GM23338 (cell line): Measurements from ENCODE around the gene BANF1. TPM values are rescaled to one million over a fixed set of nuclear protein-coding genes. Genes with fewer than 3 reads are reported as not detected.

Source experiments
- ATAC-seq: fragments of 200-7000 bp; cut with Tn5 transposase; 3 replicates; pipeline ENCODE4 v1.9.1; 2020
- DNase-seq: peaks from one replicate; pipeline ENCODE4 v3.0.0-alpha.2; 2015; ENCODE audit warnings: low spot score
- H2AFZ ChIP-seq: fragments of 200-600 bp; sonication (generic); 2 replicates; pipeline ENCODE4 v1.8.0; 2016; ENCODE audit warnings: antibody characterized with exemption, mild to moderate bottlenecking, moderate library complexity
- H3F3A ChIP-seq: fragments of 200-600 bp; sonication (generic); replicated peaks from 2 replicates; pipeline ENCODE4 v1.8.0; 2017; ENCODE audit warnings: antibody characterized with exemption, mixed run types, low read depth
- H3K27ac ChIP-seq: fragments of 200-600 bp; sonication (generic); 2 replicates; pipeline ENCODE4 v1.6.1; 2016; ENCODE audit warnings: low read depth
- H3K27me3 ChIP-seq: fragments of 200-600 bp; sonication (generic); 2 replicates; pipeline ENCODE4 v1.8.0; 2016; ENCODE audit warnings: mild to moderate bottlenecking, mixed run types, moderate library complexity; ENCODE audit not compliant: insufficient read depth
- H3K36me3 ChIP-seq: fragments of 200-600 bp; sonication (generic); 2 replicates; pipeline ENCODE4 v1.8.0; 2016; ENCODE audit warnings: mild to moderate bottlenecking; ENCODE audit not compliant: insufficient read depth
- H3K4me1 ChIP-seq: fragments of 200-600 bp; sonication (generic); 2 replicates; pipeline ENCODE4 v1.8.0; 2016; ENCODE audit warnings: mild to moderate bottlenecking, moderate library complexity; ENCODE audit not compliant: insufficient read depth
- H3K4me2 ChIP-seq: fragments of 200-600 bp; sonication (generic); 2 replicates; pipeline ENCODE4 v1.7.1; 2017; ENCODE audit warnings: mixed run types
- H3K4me3 ChIP-seq: fragments of 200-600 bp; sonication (generic); 2 replicates; pipeline ENCODE4 v1.6.1; 2016; ENCODE audit warnings: mixed run types
- H3K79me2 ChIP-seq: fragments of 200-600 bp; sonication (generic); replicated peaks from 2 replicates; pipeline ENCODE4 v1.8.0; 2017; ENCODE audit warnings: mild to moderate bottlenecking; ENCODE audit not compliant: insufficient read depth
- H3K9me2 ChIP-seq: fragments of 200-600 bp; sonication (generic); 2 replicates; pipeline ENCODE4 v1.8.0; 2017; ENCODE audit not compliant: insufficient read depth
- H4K20me1 ChIP-seq: fragments of 200-600 bp; sonication (generic); replicated peaks from 2 replicates; pipeline ENCODE4 v1.8.0; 2017; ENCODE audit warnings: mild to moderate bottlenecking; ENCODE audit not compliant: insufficient read depth
- H3K27ac Mint-ChIP-seq: 2 replicates; pipeline ENCODE4 v1.8.0; 2020; ENCODE audit warnings: inconsistent platforms, mild to moderate bottlenecking, moderate library complexity, mixed read lengths
- H3K27me3 Mint-ChIP-seq: 3 replicates; pipeline ENCODE4 v1.8.0; 2022; ENCODE audit warnings: low read depth, mild to moderate bottlenecking, moderate library complexity, mixed read lengths, inconsistent platforms; ENCODE audit not compliant: insufficient read depth, poor library complexity
- H3K36me3 Mint-ChIP-seq: 3 replicates; pipeline ENCODE4 v1.8.0; 2021; ENCODE audit warnings: low read depth, mild to moderate bottlenecking, inconsistent platforms, moderate library complexity, mixed read lengths
- H3K4me1 Mint-ChIP-seq: 3 replicates; pipeline ENCODE4 v1.8.0; 2020; ENCODE audit warnings: mild to moderate bottlenecking, inconsistent platforms, mixed read lengths
- H3K4me3 Mint-ChIP-seq: 3 replicates; pipeline ENCODE4 v1.8.0; 2021; ENCODE audit warnings: moderate library complexity, mild to moderate bottlenecking, inconsistent platforms, mixed read lengths
- H3K9me3 Mint-ChIP-seq: 3 replicates; pipeline ENCODE4 v1.8.0; 2020; ENCODE audit warnings: moderate library complexity, mild to moderate bottlenecking, inconsistent platforms, mixed read lengths
- CREB1 ChIP-seq: fragments of 250-450 bp; sonication (Bioruptor Pico); IDR thresholded peaks from 2 replicates; pipeline ENCODE4 v1.5.0; 2020; ENCODE audit warnings: low read depth, mild to moderate bottlenecking, moderate library complexity
- EZH2 ChIP-seq: fragments of 200-600 bp; sonication (generic); IDR thresholded peaks from one replicate; pipeline ENCODE4 v1.8.0; 2017; ENCODE audit warnings: antibody characterized with exemption, mild to moderate bottlenecking, low read depth; ENCODE audit not compliant: unreplicated experiment
- EZH2phosphoT487 ChIP-seq: fragments of 200-600 bp; sonication (generic); IDR thresholded peaks from one replicate; pipeline ENCODE4 v1.8.1; 2018; ENCODE audit warnings: antibody characterized with exemption; ENCODE audit not compliant: unreplicated experiment
- JUNB ChIP-seq: IDR thresholded peaks from one replicate; pipeline ENCODE4 v1.6.1; 2016; ENCODE audit warnings: antibody characterized with exemption; ENCODE audit not compliant: unreplicated experiment
- NANOG ChIP-seq: IDR thresholded peaks from 2 replicates; pipeline ENCODE4 v1.6.1; 2016; ENCODE audit warnings: antibody characterized with exemption, borderline replicate concordance
- POLR2AphosphoS5 ChIP-seq: IDR thresholded peaks from 2 replicates; pipeline ENCODE4 v1.6.1; 2016; ENCODE audit warnings: antibody characterized with exemption, low read depth
- STAT1 ChIP-seq: IDR thresholded peaks from one replicate; pipeline ENCODE4 v1.6.1; 2016; ENCODE audit warnings: antibody characterized with exemption; ENCODE audit not compliant: unreplicated experiment
- ZNF114 ChIP-seq: fragments of 250-450 bp; sonication (Bioruptor Pico); IDR thresholded peaks from 2 replicates; pipeline ENCODE4 v1.5.0; 2020; ENCODE audit warnings: mild to moderate bottlenecking, moderate library complexity
- ZNF331 ChIP-seq: fragments of 250-450 bp; sonication (Bioruptor Pico); IDR thresholded peaks from 2 replicates; pipeline ENCODE4 v1.5.0; 2020; ENCODE audit warnings: low read depth, mild to moderate bottlenecking, moderate library complexity
- polyA plus RNA-seq: library from polyadenylated mRNA; unstranded; fragments of >200 nt; fragmentation: Nextera tagmentation; extraction: Ambion mirVana; gene quantifications from 2 replicates; pipeline ENCODE4 v1.2.1, GENCODE V29; 2016
- total RNA-seq: library from RNA; depleted of rRNA; stranded (reverse); fragments of >200 nt; shearing (Covaris generic); gene quantifications from 2 replicates; pipeline ENCODE4 v1.2.3, GENCODE V29; 2014
- TF ChIP-seq, protein P1 (sequence below): IDR thresholded peaks from one replicate; pipeline ENCODE4 v1.6.1; 2018; ENCODE audit warnings: antibody characterized with exemption; ENCODE audit not compliant: unreplicated experiment
- TF ChIP-seq, protein P2 (sequence below): fragments of 250-450 bp; sonication (Bioruptor Pico); IDR thresholded peaks from 2 replicates; pipeline ENCODE4 v1.5.0; 2020; ENCODE audit warnings: mild to moderate bottlenecking, moderate library complexity
- TF ChIP-seq, protein P3 (sequence below): IDR thresholded peaks from 2 replicates; pipeline ENCODE4 v1.6.1; 2016; ENCODE audit warnings: antibody characterized with exemption
- TF ChIP-seq, protein P4 (sequence below), 2 experiments: fragments of 200-600 bp in 1 of 2; sonication (generic) in 1 of 2; conservative IDR thresholded peaks; 2 replicates each; pipeline versions ENCODE4 v1.5.1 to v1.6.1; 2016 to 2017; ENCODE audit warnings: antibody characterized with exemption in 2 of 2, low read depth in 2 of 2, mild to moderate bottlenecking in 2 of 2, moderate library complexity in 1 of 2

Gene BANF1
- total and polyA plus RNA-seq, 2 experiments from 2014 or later = 58.2 to 765 TPM

DNA sequence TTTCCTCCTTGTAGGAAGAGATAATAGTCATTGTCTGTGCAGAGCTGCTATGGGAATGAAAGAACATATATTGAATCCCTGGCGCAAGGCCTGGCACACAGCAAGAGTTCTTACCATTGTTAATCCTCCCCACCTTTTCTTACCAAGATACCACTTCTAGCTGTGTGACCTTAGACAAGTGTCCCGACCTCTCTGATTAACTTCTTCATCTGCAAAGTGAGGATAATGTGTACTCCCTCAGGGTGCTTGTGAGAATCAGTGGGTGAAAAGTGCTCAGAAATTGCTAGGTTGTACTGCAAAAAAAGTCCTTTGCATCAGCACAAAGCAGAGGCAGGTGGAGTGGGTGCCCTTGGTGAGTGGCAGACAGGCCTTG, 5.8 kb downstream of the BANF1 start (continued):
- TF ChIP-seq, protein P1, sequence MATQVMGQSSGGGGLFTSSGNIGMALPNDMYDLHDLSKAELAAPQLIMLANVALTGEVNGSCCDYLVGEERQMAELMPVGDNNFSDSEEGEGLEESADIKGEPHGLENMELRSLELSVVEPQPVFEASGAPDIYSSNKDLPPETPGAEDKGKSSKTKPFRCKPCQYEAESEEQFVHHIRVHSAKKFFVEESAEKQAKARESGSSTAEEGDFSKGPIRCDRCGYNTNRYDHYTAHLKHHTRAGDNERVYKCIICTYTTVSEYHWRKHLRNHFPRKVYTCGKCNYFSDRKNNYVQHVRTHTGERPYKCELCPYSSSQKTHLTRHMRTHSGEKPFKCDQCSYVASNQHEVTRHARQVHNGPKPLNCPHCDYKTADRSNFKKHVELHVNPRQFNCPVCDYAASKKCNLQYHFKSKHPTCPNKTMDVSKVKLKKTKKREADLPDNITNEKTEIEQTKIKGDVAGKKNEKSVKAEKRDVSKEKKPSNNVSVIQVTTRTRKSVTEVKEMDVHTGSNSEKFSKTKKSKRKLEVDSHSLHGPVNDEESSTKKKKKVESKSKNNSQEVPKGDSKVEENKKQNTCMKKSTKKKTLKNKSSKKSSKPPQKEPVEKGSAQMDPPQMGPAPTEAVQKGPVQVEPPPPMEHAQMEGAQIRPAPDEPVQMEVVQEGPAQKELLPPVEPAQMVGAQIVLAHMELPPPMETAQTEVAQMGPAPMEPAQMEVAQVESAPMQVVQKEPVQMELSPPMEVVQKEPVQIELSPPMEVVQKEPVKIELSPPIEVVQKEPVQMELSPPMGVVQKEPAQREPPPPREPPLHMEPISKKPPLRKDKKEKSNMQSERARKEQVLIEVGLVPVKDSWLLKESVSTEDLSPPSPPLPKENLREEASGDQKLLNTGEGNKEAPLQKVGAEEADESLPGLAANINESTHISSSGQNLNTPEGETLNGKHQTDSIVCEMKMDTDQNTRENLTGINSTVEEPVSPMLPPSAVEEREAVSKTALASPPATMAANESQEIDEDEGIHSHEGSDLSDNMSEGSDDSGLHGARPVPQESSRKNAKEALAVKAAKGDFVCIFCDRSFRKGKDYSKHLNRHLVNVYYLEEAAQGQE = no peak

DNA sequence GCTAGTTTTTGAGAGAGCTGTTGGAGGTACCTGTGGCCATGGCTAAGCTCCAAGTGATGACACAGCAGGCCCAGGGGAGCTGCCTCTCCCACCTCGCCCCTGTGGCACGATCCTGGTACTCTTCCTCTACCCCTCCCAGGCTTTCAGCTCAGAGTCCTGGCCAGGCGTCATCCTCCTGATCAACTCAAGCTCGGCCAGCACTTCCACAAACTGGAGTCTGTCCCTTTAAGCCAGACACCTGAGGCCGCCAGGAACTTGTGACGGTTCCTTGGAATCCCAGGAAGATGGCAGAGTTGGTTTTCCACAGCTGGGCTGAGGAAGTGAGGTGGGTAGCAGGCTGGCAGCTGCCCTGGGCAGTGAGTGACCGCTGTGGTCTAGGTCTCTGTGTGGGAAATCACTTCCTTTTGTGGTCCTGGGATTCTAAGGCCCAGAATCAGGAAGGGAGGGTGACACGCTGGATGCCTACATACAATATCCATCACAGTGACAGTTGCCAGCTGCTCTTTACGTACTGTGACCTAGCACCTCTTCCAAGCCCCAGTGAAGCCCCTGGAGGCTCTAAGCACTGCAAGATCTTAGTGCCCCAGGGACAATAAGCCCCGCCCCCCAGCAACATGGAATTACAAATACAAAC, 6.3 kb downstream of the BANF1 start:
- H3K4me1 Mint-ChIP-seq = peaks cover 15% of the 10 kb centered on the region
- no peak overlapping the region; the same call in 1 of the 2 replicates for H2AFZ ChIP-seq
- H3K4me3 Mint-ChIP-seq = no peak overlapping the region
- peaks cover 7% of the 10 kb centered on the region; the same call in 1 of the 2 replicates for H4K20me1 ChIP-seq
- no peak overlapping the region for H3K27ac Mint-ChIP-seq
- H3K27ac ChIP-seq = no peak overlapping the region
- H3K4me3 ChIP-seq = no peak overlapping the region
- H3K9me3 Mint-ChIP-seq = no peaks in the 10 kb centered on the region
- no peak for DNase-seq
- no peaks in the 10 kb centered on the region for H3K9me2 ChIP-seq
- peaks cover 7% of the 10 kb centered on the region; the same call in 1 of the 2 replicates for H3K36me3 ChIP-seq
- peaks cover 9% of the 10 kb centered on the region for H3K79me2 ChIP-seq
- peaks cover 16% of the 10 kb centered on the region for H3K27me3 Mint-ChIP-seq
- 0 out of 2 replicates have a peak, but pooled peaks cover 8% of the 10 kb centered on the region for H3K4me1 ChIP-seq
- ATAC-seq = no peak
- H3K27me3 ChIP-seq = peaks cover 23% of the 10 kb centered on the region
- no peak overlapping the region for H3K4me2 ChIP-seq
- H3F3A ChIP-seq = 0 out of 2 replicates have a peak, but pooled peaks cover 15% of the 10 kb centered on the region
- H3K36me3 Mint-ChIP-seq = peaks cover 22% of the 10 kb centered on the region
- TF ChIP-seq ZNF114 (CRISPR knock-in tag) = no peak
- TF ChIP-seq EZH2 = no peak
- no peak for TF ChIP-seq EZH2phosphoT487
- TF ChIP-seq, protein P2, sequence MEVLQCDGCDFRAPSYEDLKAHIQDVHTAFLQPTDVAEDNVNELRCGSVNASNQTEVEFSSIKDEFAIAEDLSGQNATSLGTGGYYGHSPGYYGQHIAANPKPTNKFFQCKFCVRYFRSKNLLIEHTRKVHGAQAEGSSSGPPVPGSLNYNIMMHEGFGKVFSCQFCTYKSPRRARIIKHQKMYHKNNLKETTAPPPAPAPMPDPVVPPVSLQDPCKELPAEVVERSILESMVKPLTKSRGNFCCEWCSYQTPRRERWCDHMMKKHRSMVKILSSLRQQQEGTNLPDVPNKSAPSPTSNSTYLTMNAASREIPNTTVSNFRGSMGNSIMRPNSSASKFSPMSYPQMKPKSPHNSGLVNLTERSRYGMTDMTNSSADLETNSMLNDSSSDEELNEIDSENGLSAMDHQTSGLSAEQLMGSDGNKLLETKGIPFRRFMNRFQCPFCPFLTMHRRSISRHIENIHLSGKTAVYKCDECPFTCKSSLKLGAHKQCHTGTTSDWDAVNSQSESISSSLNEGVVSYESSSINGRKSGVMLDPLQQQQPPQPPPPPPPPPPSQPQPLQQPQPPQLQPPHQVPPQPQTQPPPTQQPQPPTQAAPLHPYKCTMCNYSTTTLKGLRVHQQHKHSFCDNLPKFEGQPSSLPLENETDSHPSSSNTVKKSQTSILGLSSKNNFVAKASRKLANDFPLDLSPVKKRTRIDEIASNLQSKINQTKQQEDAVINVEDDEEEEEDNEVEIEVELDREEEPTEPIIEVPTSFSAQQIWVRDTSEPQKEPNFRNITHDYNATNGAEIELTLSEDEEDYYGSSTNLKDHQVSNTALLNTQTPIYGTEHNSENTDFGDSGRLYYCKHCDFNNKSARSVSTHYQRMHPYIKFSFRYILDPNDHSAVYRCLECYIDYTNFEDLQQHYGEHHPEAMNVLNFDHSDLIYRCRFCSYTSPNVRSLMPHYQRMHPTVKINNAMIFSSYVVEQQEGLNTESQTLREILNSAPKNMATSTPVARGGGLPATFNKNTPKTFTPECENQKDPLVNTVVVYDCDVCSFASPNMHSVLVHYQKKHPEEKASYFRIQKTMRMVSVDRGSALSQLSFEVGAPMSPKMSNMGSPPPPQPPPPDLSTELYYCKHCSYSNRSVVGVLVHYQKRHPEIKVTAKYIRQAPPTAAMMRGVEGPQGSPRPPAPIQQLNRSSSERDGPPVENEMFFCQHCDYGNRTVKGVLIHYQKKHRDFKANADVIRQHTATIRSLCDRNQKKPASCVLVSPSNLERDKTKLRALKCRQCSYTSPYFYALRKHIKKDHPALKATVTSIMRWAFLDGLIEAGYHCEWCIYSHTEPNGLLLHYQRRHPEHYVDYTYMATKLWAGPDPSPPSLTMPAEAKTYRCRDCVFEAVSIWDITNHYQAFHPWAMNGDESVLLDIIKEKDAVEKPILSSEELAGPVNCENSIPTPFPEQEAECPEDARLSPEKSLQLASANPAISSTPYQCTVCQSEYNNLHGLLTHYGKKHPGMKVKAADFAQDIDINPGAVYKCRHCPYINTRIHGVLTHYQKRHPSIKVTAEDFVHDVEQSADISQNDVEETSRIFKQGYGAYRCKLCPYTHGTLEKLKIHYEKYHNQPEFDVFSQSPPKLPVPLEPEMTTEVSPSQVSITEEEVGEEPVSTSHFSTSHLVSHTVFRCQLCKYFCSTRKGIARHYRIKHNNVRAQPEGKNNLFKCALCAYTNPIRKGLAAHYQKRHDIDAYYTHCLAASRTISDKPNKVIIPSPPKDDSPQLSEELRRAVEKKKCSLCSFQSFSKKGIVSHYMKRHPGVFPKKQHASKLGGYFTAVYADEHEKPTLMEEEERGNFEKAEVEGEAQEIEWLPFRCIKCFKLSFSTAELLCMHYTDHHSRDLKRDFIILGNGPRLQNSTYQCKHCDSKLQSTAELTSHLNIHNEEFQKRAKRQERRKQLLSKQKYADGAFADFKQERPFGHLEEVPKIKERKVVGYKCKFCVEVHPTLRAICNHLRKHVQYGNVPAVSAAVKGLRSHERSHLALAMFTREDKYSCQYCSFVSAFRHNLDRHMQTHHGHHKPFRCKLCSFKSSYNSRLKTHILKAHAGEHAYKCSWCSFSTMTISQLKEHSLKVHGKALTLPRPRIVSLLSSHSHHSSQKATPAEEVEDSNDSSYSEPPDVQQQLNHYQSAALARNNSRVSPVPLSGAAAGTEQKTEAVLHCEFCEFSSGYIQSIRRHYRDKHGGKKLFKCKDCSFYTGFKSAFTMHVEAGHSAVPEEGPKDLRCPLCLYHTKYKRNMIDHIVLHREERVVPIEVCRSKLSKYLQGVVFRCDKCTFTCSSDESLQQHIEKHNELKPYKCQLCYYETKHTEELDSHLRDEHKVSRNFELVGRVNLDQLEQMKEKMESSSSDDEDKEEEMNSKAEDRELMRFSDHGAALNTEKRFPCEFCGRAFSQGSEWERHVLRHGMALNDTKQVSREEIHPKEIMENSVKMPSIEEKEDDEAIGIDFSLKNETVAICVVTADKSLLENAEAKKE (CRISPR knock-in tag) = no peak
- TF ChIP-seq JUNB = no peak
- TF ChIP-seq, protein P3, sequence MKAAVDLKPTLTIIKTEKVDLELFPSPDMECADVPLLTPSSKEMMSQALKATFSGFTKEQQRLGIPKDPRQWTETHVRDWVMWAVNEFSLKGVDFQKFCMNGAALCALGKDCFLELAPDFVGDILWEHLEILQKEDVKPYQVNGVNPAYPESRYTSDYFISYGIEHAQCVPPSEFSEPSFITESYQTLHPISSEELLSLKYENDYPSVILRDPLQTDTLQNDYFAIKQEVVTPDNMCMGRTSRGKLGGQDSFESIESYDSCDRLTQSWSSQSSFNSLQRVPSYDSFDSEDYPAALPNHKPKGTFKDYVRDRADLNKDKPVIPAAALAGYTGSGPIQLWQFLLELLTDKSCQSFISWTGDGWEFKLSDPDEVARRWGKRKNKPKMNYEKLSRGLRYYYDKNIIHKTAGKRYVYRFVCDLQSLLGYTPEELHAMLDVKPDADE = no peak
- no peak for TF ChIP-seq CREB1
- TF ChIP-seq STAT1 = no peak
- TF ChIP-seq NANOG = no peak
- TF ChIP-seq, protein P4, sequence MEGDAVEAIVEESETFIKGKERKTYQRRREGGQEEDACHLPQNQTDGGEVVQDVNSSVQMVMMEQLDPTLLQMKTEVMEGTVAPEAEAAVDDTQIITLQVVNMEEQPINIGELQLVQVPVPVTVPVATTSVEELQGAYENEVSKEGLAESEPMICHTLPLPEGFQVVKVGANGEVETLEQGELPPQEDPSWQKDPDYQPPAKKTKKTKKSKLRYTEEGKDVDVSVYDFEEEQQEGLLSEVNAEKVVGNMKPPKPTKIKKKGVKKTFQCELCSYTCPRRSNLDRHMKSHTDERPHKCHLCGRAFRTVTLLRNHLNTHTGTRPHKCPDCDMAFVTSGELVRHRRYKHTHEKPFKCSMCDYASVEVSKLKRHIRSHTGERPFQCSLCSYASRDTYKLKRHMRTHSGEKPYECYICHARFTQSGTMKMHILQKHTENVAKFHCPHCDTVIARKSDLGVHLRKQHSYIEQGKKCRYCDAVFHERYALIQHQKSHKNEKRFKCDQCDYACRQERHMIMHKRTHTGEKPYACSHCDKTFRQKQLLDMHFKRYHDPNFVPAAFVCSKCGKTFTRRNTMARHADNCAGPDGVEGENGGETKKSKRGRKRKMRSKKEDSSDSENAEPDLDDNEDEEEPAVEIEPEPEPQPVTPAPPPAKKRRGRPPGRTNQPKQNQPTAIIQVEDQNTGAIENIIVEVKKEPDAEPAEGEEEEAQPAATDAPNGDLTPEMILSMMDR (conservative IDR thresholded peaks at IDR 0.05; ENCODE audit: low read depth in 2 of 2) = no peak
- TF ChIP-seq ZNF331 (CRISPR knock-in tag) = no peak
- no peak for TF ChIP-seq POLR2AphosphoS5
